Inflammatory macrophage treated with lipopolysaccharide for 1 hour (primary cell): ENCODE results near the gene PIK3C2A.
"Not testable (repeated sequence)": the region's sequence is repeated elsewhere in the genome, so short reads cannot be mapped to it uniquely, and the experiment has no call there.

Source experiments
- DNase-seq, 2 donors: peaks; one replicate each; pipeline ENCODE4 v3.0.0-alpha.2; 2020 to 2022

The PIK3C2A gene

DNA sequence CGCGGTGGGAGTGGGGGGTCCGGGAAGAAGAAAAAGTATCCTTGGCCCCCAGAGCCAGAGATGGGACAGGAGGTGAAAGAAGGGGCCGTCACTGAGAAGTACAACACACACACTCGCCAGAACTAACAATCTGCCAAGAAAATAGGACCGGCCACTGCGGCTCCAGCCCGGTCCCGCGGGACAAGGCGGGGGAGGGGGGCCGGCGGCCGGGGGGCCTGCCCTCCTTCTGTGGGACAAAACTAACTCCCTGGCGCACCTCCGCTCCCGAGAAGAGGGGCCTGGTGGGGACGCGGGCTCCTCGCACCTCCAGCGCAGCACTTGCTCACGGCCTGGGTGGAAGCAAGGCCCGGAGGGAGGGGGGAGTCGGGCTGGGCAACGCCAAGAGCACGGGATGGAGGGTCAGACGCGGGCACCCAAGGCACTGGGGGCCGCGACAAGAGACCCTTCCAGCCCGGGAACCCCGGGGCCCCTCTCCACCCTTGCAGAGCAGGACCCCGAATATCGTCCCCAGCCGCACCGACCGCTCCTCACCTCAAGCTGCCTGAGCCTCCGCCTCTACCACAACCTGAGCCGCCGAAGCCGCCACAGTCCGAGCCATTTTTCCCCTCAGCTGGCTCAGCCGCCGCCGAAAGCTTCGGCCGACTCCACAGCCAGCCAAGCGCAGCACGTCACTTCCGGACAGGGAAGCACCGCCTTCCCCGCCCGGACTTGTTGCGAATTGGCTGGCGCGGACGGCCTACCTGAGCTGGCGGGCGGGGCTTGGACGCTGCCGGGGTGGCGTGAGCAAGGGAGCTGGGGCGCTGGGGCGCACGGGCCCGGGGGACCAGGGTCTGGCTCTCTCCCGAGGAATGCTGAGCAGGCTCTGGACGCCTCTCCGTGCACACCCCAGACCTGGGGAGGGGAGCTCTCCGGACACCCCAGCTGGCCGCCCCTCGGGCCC is at the start of gene PIK3C2A:
PIK3C2A (minus strand) TSS at position 670 of the 940 bp plus-strand sequence. CDS start 38,245 bp downstream, outside the sequence.
- peak; percentile 86 to 91 for DNase-seq

DNA sequence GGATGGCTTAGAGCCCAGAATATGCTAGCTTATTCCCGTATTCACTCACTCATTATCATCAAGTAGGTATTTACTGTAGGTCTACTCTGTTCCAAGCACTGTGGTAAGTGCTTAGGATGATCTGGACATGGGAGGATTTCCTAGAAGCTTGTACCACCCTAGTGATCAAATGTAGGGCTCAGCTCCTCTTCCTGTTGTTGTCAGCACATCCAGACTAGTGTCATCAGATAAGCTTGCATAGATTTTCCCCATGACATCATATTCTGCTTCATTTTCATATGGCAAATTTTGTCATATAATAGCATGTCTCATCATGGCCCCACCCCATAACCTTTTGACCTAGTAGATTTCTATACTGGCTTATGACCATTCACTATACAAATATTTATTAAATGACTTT is 49.4 kb upstream of the PIK3C2A start:
- peak; percentile 48 to 66 for DNase-seq

DNA sequence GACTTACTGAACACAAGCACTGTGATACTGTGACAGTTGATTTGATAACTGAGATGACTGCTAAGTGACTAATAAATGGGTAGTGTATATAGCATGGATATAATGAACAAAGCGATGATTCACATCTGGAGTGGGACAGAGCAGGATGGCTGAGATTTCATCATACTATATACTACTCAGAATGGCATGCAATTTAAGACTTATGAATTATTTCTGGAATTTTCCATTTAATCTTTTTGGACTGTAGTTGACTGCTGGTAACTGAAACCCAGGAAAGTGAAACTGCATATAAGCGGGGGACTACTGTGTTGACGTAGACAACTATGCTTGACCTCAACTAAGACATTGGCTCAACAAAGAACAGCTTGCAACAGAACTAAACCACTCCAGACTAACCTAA is 48.7 kb upstream of the PIK3C2A start:
- DNase-seq = peak; percentile 45 to 48

- no peak for DNase-seq
Observed at GRCh38 chr11:17252704-17253103, 44.9 kb upstream of the PIK3C2A start.

GRCh38 chr11:17250561-17251350 is 43.0 kb upstream of the PIK3C2A start:
- DNase-seq = no peak

- no peak for DNase-seq
Observed at GRCh38 chr11:17244046-17244445, 36.3 kb upstream of the PIK3C2A start.

DNA sequence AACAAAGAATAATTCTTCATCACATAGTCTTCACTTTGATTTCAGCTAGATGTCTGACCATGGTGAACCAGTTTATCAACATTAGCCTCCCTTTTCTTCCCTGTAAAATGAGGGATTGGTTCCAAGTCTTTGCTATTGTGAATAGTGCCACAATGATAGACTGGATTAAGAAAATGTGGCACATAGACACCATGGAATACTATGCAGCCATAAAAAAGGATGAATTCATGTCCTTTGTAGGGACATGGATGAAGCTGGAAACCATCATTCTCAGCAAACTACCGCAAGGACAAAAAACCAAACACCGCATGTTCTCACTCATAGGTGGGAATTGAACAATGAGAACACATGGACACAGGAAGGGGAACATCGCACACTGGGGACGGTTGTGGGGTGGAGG is 35.2 kb upstream of the PIK3C2A start:
- DNase-seq = not testable (repeated sequence)

GRCh38 chr11:17240780-17241179 is 33.0 kb upstream of the PIK3C2A start:
- DNase-seq = no peak

GRCh38 chr11:17239927-17240326 is 32.1 kb upstream of the PIK3C2A start:
- not testable (repeated sequence) for DNase-seq

DNA sequence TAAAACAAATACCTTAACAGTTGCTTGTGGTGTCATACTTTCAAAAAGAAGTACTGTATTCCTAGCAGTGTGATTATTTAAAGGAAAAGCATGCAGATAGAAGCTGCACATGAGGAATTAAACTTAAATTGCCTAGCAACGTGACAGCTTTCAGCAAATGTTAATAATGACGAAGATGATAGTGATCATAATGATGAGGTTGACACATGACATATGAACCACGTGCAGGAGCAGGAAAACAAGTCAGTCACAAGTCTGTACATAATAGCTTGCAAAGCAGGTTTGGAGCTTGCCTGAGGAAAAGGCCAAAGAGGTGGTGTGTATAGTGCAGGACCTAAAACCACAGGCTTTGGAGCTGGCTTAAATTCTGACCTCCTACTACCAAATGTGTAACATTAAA is 30.6 kb upstream of the PIK3C2A start:
- no peak for DNase-seq

DNA sequence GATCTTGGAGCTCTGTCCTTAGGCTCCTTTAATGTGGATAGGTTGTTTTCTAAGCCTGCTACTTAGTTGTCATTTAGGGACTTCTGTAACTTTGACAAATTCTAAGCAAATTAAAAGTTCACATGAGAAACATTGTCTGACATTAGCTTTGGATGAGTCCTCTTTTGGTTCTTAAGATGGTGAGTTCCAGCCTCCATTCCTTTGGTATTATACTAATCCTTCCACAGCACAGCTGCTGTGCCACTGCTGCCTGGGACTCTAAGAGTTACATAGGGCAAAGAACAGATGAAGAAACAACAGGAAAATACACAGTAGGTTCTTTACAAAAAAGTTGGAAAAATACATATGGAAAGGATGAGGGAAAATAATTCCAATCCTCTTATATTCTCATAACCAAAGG is 25.3 kb upstream of the PIK3C2A start:
- no peak for DNase-seq

- DNase-seq = peak; percentile 11 to 42
Observed at GRCh38 chr11:17230867-17231851, 23.4 kb upstream of the PIK3C2A start.

GRCh38 chr11:17229481-17230152 is 21.8 kb upstream of the PIK3C2A start:
- DNase-seq = no peak

GRCh38 chr11:17228186-17228925 is 20.6 kb upstream of the PIK3C2A start:
- not testable (repeated sequence) for DNase-seq

DNA sequence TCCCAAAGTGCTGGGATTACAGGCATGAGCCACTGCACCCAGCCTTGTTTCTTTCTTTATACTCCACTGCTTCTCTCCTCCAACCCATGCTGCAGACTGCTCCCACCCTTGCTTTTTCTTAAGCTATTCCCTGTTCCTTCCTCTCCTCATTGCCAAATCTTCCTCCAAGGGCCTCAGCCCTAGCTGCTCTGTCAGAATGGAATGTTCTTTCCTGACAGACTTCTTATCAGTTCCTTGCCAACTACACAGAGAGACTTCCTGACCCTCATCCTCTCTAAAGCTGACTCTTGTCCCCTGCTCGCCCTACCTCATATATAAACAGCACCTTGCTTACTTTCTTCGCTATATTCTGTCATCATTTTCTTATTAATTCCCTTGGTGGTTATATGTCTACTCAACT is 16.9 kb upstream of the PIK3C2A start:
- DNase-seq = no peak

DNA sequence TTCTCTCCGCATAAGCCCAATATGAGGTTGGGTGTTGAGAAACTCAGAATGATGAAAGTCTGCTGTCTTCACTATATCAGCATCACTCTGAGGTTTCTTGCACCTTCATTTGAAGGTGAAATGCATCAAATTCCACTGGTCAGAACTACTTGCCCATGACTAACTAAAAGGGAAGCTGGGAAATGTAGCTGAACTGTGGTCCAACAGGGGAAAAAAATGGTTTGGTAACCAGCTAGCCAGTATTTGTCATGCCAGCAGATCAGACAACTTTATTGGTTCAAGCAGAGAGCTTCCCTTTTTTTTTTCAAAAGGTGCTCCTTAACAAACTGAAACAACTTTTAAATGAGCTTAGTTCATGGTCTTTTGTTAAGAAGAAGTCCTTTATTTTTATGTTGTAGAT is 14.2 kb upstream of the PIK3C2A start:
- peak; percentile 39 to 51 for DNase-seq

GRCh38 chr11:17219016-17219415 is 11.2 kb upstream of the PIK3C2A start:
- no peak for DNase-seq

- no peak for DNase-seq
Observed at GRCh38 chr11:17218403-17218802, 10.6 kb upstream of the PIK3C2A start.

DNA sequence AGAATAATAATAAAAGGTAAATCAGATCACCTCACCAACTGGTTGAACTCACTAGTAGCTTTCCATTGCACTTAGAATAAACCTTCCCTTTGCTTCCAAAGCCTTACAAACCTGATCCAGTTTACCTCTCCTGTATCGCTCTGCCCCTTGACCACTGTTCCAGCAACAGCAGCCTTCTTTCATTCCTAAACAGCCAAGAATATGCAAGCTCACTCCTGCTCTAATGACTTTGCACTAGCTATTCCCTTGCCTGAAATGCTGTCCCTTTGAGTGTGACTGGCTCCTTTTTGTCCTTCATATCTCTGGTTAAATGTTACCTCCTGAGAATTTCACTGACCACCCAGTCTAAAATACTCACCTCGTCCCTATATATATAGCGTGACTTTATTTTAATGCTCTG is 9.6 kb upstream of the PIK3C2A start:
- no peak for DNase-seq

GRCh38 chr11:17214338-17214737 is 6.6 kb upstream of the PIK3C2A start:
- DNase-seq = no peak

GRCh38 chr11:17211286-17211685 is 3.5 kb upstream of the PIK3C2A start:
- DNase-seq = peak in 1 of 2 donors; percentile 23
